ENCODE data around the gene TNPO3.
"Not testable (repeated sequence)": the region's sequence is repeated elsewhere in the genome, so short reads cannot be mapped to it uniquely, and the experiment has no call there.

Gene TNPO3

GRCh38 chr7:128961030-128961659 lies 93.8 kb downstream of the TNPO3 start:
- DNase-seq (ENCODE audit: low read depth): no peak

- DNase-seq (ENCODE audit: low read depth): no peak
These were observed 95.6 kb downstream of the TNPO3 start for GRCh38 chr7:128959296-128959695.

GRCh38 chr7:128955981-128956380 lies 98.9 kb downstream of the TNPO3 start:
- no peak for DNase-seq (ENCODE audit: low read depth)

- DNase-seq (ENCODE audit: low read depth): no peak
These were observed 99.8 kb downstream of the TNPO3 start for GRCh38 chr7:128954830-128955802.

GRCh38 chr7:128954150-128954549 lies 100.8 kb downstream of the TNPO3 start:
- no peak for DNase-seq (ENCODE audit: low read depth)

GRCh38 chr7:128951296-128951695 lies 103.6 kb downstream of the TNPO3 start:
- DNase-seq (ENCODE audit: low read depth): no peak

GRCh38 chr7:128948976-128949760 lies 105.7 kb downstream of the TNPO3 start:
- DNase-seq (ENCODE audit: low read depth): no peak

- no peak for DNase-seq (ENCODE audit: low read depth)
These were observed 106.5 kb downstream of the TNPO3 start for GRCh38 chr7:128948312-128948973.

- DNase-seq (ENCODE audit: low read depth): no peak
These were observed 107.1 kb downstream of the TNPO3 start for GRCh38 chr7:128947854-128948253.

- no peak for DNase-seq (ENCODE audit: low read depth)
These were observed 107.7 kb downstream of the TNPO3 start for GRCh38 chr7:128946936-128947830.

- DNase-seq (ENCODE audit: low read depth): no peak
These were observed 109.1 kb downstream of the TNPO3 start for GRCh38 chr7:128945668-128946366.

- DNase-seq (ENCODE audit: low read depth): no peak
These were observed 110.2 kb downstream of the TNPO3 start for GRCh38 chr7:128944487-128945236.

GRCh38 chr7:128943251-128943650 lies 111.7 kb downstream of the TNPO3 start:
- DNase-seq (ENCODE audit: low read depth): not testable (repeated sequence)

- no peak for DNase-seq (ENCODE audit: low read depth)
These were observed 112.9 kb downstream of the TNPO3 start for GRCh38 chr7:128941946-128942526.

- no peak for DNase-seq (ENCODE audit: low read depth)
These were observed 113.5 kb downstream of the TNPO3 start for GRCh38 chr7:128941323-128941890.

- no peak for DNase-seq (ENCODE audit: low read depth)
These were observed 114.2 kb downstream of the TNPO3 start for GRCh38 chr7:128940494-128941322.

GRCh38 chr7:128939861-128940410 lies 115.0 kb downstream of the TNPO3 start:
- DNase-seq (ENCODE audit: low read depth): no peak
